A549 (cell line): ENCODE measurements around the gene FAM163B. TPM values are rescaled to one million over a fixed set of nuclear protein-coding genes. Genes with fewer than 3 reads are reported as not detected.

Experiments
- ATAC-seq, 2 experiments: fragments of 200-7000 bp in 1 of 2; fragments of >200 bp in 1 of 2; cut with Nextera tagmentation in 1 of 2; cut with Tn5 transposase in 1 of 2; 3 replicates each; pipeline versions ENCODE4 v1.8.0 to v1.9.1; 2018 to 2020; ENCODE audit warnings: mild to moderate bottlenecking in 1 of 2, moderate library complexity in 1 of 2
- CTCF ChIA-PET: fragments of 300-600 bp; sonication (Branson Sonifier 250); formaldehyde crosslinking; extraction: SDS; loops from one replicate; lab custom pipeline; 2021; ENCODE audit warnings: antibody characterized with exemption, inconsistent platforms; lab: Yijun Ruan, JAX
- POLR2A ChIA-PET: fragments of 350-600 bp; formaldehyde crosslinking; extraction: SDS; loops from one replicate; lab custom pipeline; 2021; ENCODE audit warnings: antibody characterized with exemption, inconsistent platforms; lab: Yijun Ruan, JAX
- DNase-seq, 2 experiments: peaks; one replicate each; pipeline versions ENCODE4 v3.0.0 to v3.0.0-alpha.2; 2011 to 2016; ENCODE audit warnings: low read depth in 1 of 2, low spot score in 1 of 2
- FAIRE-seq: peaks from 2 replicates; lab custom pipeline; 2011; peaks lifted over from hg19 to GRCh38; lab: Jason Lieb, UNC
- H3K27ac ChIP-seq, 2 experiments: fragments of >200 bp; sonication (Bioruptor Twin); formaldehyde crosslinking; 3 replicates each; pipeline ENCODE4 v1.5.1; 2016 to 2017
- H3K4me1 ChIP-seq: fragments of >200 bp; sonication (Bioruptor Twin); formaldehyde crosslinking; 3 replicates; pipeline ENCODE4 v1.6.1; 2016
- H3K4me2 ChIP-seq: fragments of >200 bp; sonication (Bioruptor Twin); formaldehyde crosslinking; 3 replicates; pipeline ENCODE4 v1.6.1; 2016
- H3K4me3 ChIP-seq: fragments of >200 bp; sonication (Bioruptor Twin); formaldehyde crosslinking; 3 replicates; pipeline ENCODE4 v1.5.1; 2016
- H3K9me3 ChIP-seq: fragments of >200 bp; sonication (Bioruptor Twin); formaldehyde crosslinking; 3 replicates; pipeline ENCODE4 v1.6.1; 2016
- BHLHE40 ChIP-seq: IDR thresholded peaks from 2 replicates; pipeline ENCODE4 v1.6.1; 2012; ENCODE audit warnings: low read depth, low read length, inconsistent platforms
- EHMT2 ChIP-seq: fragments of 200-600 bp; sonication (generic); IDR thresholded peaks from 2 replicates; pipeline ENCODE4 v1.6.1; 2016; ENCODE audit warnings: antibody characterized with exemption, low read depth, mild to moderate bottlenecking, moderate library complexity
- ESRRA ChIP-seq: fragments of 150-350 bp; IDR thresholded peaks from 2 replicates; pipeline ENCODE4 v1.6.1; 2014; ENCODE audit warnings: mild to moderate bottlenecking, low read length, borderline replicate concordance
- FOSB ChIP-seq: fragments of 250-450 bp; sonication (Bioruptor Pico); IDR thresholded peaks from 2 replicates; pipeline ENCODE4 v1.5.0; 2020; ENCODE audit warnings: mild to moderate bottlenecking, moderate library complexity
- FOSL2 ChIP-seq, 2 experiments: fragments of 450-650 bp in 1 of 2; fragments of >200 bp in 1 of 2; sonication (Bioruptor Twin) in 1 of 2; formaldehyde crosslinking; IDR thresholded peaks; 2 replicates each; pipeline versions ENCODE4 v1.5.0 to v1.6.1; 2016 to 2020; ENCODE audit warnings: mild to moderate bottlenecking in 1 of 2, moderate library complexity in 1 of 2
- GATA3 ChIP-seq: IDR thresholded peaks from 2 replicates; pipeline ENCODE4 v1.6.1; 2012; ENCODE audit warnings: borderline replicate concordance
- HEYL ChIP-seq: fragments of 250-450 bp; sonication (Bioruptor Pico); IDR thresholded peaks from 2 replicates; pipeline ENCODE4 v1.8.0; 2021; ENCODE audit warnings: mild to moderate bottlenecking, moderate library complexity
- HOXB13 ChIP-seq: fragments of 250-450 bp; sonication (Bioruptor Pico); IDR thresholded peaks from 2 replicates; pipeline ENCODE4 v1.5.0; 2020; ENCODE audit warnings: low read depth, mild to moderate bottlenecking, moderate library complexity
- HOXB5 ChIP-seq: fragments of 250-450 bp; sonication (Bioruptor Pico); IDR thresholded peaks from 2 replicates; pipeline ENCODE4 v1.5.0; 2020; ENCODE audit warnings: mild to moderate bottlenecking, moderate library complexity
- KDM5A ChIP-seq: fragments of 200-600 bp; sonication (generic); IDR thresholded peaks from 2 replicates; pipeline ENCODE4 v1.6.1; 2016; ENCODE audit warnings: antibody characterized with exemption, mild to moderate bottlenecking
- NFE2L2 ChIP-seq: fragments of 150-350 bp; conservative IDR thresholded peaks from 2 replicates; pipeline ENCODE4 v1.6.1; 2014; ENCODE audit warnings: low read length
- NPAS2 ChIP-seq: fragments of 250-450 bp; sonication (Bioruptor Pico); IDR thresholded peaks from 2 replicates; pipeline ENCODE4 v1.8.0; 2022; ENCODE audit warnings: mild to moderate bottlenecking, moderate library complexity, borderline replicate concordance
- NR3C1 ChIP-seq: fragments of >200 bp; sonication (Bioruptor Twin); formaldehyde crosslinking; IDR thresholded peaks from 3 replicates; pipeline ENCODE4 v1.6.1; 2017
- PHF8 ChIP-seq: fragments of 200-600 bp; sonication (generic); IDR thresholded peaks from 2 replicates; pipeline ENCODE4 v1.6.1; 2016; ENCODE audit warnings: low read depth, mild to moderate bottlenecking, antibody characterized with exemption, moderate library complexity, borderline replicate concordance
- POLR2A ChIP-seq: IDR thresholded peaks from 2 replicates; pipeline ENCODE4 v1.6.1; 2012; ENCODE audit warnings: mild to moderate bottlenecking, low read length
- RCOR1 ChIP-seq: fragments of 150-350 bp; IDR thresholded peaks from 2 replicates; pipeline ENCODE4 v1.6.1; 2014; ENCODE audit warnings: antibody characterized with exemption, low read length, low read depth
- RFX5 ChIP-seq: fragments of 450-650 bp; IDR thresholded peaks from 2 replicates; pipeline ENCODE4 v1.7.1; 2014; ENCODE audit warnings: antibody characterized with exemption, mild to moderate bottlenecking, moderate library complexity
- RNF2 ChIP-seq: fragments of 200-600 bp; sonication (generic); IDR thresholded peaks from 2 replicates; pipeline ENCODE4 v1.6.1; 2016; ENCODE audit warnings: low read depth, mild to moderate bottlenecking, antibody characterized with exemption, moderate library complexity, borderline replicate concordance
- SMC3 ChIP-seq: fragments of >200 bp; sonication (Bioruptor Twin); formaldehyde crosslinking; IDR thresholded peaks from 3 replicates; pipeline ENCODE4 v1.6.1; 2018; ENCODE audit warnings: inconsistent platforms
- SREBF2 ChIP-seq: fragments of 450-650 bp; IDR thresholded peaks from 2 replicates; pipeline ENCODE4 v1.6.1; 2014; ENCODE audit warnings: mild to moderate bottlenecking, moderate library complexity
- TP53 ChIP-seq: fragments of 250-450 bp; sonication (Bioruptor Pico); IDR thresholded peaks from 2 replicates; pipeline ENCODE4 v1.5.0; 2021; ENCODE audit warnings: mild to moderate bottlenecking, moderate library complexity
- ZFP36 ChIP-seq: fragments of 450-650 bp; IDR thresholded peaks from 2 replicates; pipeline ENCODE4 v1.6.1; 2014; ENCODE audit warnings: borderline replicate concordance; ENCODE audit not compliant: partially characterized antibody
- ZSCAN20 ChIP-seq: fragments of 250-450 bp; sonication (Bioruptor Pico); IDR thresholded peaks from 2 replicates; pipeline ENCODE4 v1.8.0; 2022; ENCODE audit warnings: mild to moderate bottlenecking, moderate library complexity
- WGBS: methylation state at CpG from one replicate; pipeline ENCODE4 v1.1.6; 2017; ENCODE audit errors: missing lambda C conversion rate; 5-methylcytosine and 5-hydroxymethylcytosine counted together
- polyA plus RNA-seq, 4 experiments: library from polyadenylated mRNA; depleted of rRNA in 3 of 4; stranded (reverse); fragments of >200 nt; fragmentation: RNase III in 1 of 4; extraction: RNeasy Plus Mini Kit Qiagen cat#74134 plus additional on column Dnase treatment in 1 of 4; gene quantifications; 2 replicates in 3 of 4; 3 replicates in 1 of 4; pipeline ENCODE4 v1.2.3, GENCODE V29; 2011 to 2017
- TF ChIP-seq, protein P1 (sequence below): fragments of 150-350 bp; IDR thresholded peaks from 2 replicates; pipeline ENCODE4 v1.6.1; 2014; ENCODE audit warnings: low read depth, mild to moderate bottlenecking, low read length
- TF ChIP-seq, protein P2 (sequence below): IDR thresholded peaks from 2 replicates; pipeline ENCODE4 v1.6.1; 2012; ENCODE audit warnings: low read depth, borderline replicate concordance

The FAM163B gene
- polyA plus RNA-seq, 2 of the 4 experiments (the other 2 are of a cell fraction) = not detected

DNA sequence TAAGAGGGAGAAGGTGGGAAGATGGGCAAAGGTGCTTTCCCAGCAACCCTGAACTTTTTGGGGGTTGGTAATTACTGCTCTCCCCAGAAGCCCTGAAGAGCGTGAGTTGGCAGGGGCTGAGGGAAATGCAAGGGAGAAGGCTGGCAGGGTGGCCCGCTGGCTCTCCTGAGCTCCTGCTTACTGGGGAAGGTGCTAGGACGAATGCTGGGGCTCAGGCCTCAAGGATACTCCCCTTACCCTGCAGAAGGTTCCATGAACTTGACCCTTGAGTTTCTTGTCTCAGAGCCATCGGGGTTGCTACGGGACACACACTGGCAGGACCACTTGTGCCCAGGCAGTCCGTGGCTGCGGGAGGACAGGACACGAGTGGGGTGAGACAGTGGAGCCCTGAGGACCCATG, 1.2 kb downstream of the FAM163B start:
- Histone ChIP-seq H3K4me2 (no peak overlapping the region), H3K27ac (no peak overlapping the region), H3K4me1 (no peaks in the 10 kb centered on the region), H3K9me3 (no peaks in the 10 kb centered on the region), H3K4me3 (no peak overlapping the region)
- TF ChIP-seq NR3C1 = no peak
- no peak for TF ChIP-seq HOXB5
- FAIRE-seq = no peak
- POLR2A ChIA-PET = no interaction called here
- CTCF ChIA-PET = interaction anchor here (1.0 to 1.2 kb wide), 2 partner anchors 11 to 278 kb away, joined by 3 read pairs; no protein-coding TSS in a partner anchor
- 14% methylated on average over 4 of the region's 8 CpGs for WGBS
- DNase-seq = no peak
- ATAC-seq = no peak

DNA sequence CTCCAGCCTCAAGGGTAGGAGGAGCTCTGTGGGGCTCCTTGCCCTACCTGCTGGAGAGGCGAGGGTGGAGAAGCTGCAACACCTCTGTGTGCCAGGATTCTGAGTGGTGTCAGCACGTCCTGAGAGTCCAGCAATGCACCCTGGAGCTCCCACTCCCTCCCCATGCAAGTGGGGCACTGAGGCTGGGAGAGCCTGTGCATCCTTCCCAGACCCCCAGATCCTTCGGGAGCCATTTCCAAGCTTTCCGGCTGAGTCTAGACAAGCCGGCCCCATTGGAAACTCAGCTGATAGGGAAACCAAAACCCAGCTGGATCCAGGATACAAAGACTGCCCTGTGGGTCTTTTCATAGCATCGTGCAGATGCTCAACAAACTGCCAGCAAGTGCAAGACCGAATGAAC, 1.8 kb downstream of the FAM163B start:
- DNase-seq = no peak
- ChIA-PET POLR2A (no interaction called here), CTCF (interaction anchor here (1.0 to 1.3 kb wide), 2 partner anchors 11 to 25 kb away, joined by 3 read pairs; no protein-coding TSS in a partner anchor)
- H3K27ac ChIP-seq = no peak overlapping the region
- no peak for FAIRE-seq
- TF ChIP-seq FOSL2 (IDR thresholded peaks at IDR 0.05) (no peak), FOSL2 (CRISPR knock-in tag; IDR thresholded peaks at IDR 0.05) (no peak), SMC3 (no peak), TP53 (CRISPR knock-in tag) (no peak), ZSCAN20 (CRISPR knock-in tag) (no peak), NFE2L2 (no peak), ESRRA (no peak), KDM5A (no peak), NPAS2 (CRISPR knock-in tag) (no peak), POLR2A (no peak), GATA3 (no peak), RNF2 (no peak), EHMT2 (no peak), PHF8 (no peak), SREBF2 (no peak), ZFP36 (no peak)
- TF ChIP-seq, protein P1, sequence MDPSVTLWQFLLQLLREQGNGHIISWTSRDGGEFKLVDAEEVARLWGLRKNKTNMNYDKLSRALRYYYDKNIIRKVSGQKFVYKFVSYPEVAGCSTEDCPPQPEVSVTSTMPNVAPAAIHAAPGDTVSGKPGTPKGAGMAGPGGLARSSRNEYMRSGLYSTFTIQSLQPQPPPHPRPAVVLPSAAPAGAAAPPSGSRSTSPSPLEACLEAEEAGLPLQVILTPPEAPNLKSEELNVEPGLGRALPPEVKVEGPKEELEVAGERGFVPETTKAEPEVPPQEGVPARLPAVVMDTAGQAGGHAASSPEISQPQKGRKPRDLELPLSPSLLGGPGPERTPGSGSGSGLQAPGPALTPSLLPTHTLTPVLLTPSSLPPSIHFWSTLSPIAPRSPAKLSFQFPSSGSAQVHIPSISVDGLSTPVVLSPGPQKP = no peak
- TF ChIP-seq, protein P2, sequence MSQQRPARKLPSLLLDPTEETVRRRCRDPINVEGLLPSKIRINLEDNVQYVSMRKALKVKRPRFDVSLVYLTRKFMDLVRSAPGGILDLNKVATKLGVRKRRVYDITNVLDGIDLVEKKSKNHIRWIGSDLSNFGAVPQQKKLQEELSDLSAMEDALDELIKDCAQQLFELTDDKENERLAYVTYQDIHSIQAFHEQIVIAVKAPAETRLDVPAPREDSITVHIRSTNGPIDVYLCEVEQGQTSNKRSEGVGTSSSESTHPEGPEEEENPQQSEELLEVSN = no peak
- 0% methylated on average over 6 of the region's 7 CpGs for WGBS
- no peak overlapping the region for H3K4me3 ChIP-seq
- H3K9me3 ChIP-seq = no peaks in the 10 kb centered on the region
- H3K4me1 ChIP-seq = no peaks in the 10 kb centered on the region
- no peak overlapping the region for H3K4me2 ChIP-seq
- no peak for ATAC-seq

DNA sequence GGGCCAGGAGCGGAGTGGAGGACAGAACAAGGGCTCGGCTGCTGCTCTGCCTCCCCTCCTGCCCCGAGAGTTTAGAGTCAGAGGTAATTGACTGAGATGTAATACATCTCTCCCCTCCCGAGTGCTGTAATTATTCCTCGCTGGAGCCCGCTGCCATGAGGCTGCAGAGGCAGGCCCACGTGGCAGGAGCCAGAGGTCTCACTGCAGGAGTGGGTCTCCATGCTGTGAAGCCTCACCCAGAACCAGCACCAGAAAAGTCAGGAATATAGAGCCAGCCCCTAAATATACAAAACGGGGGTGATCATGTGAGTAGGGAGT, 2.5 kb downstream of the FAM163B start:
- no peak for DNase-seq
- Histone ChIP-seq H3K27ac (no peak overlapping the region), H3K4me1 (no peaks in the 10 kb centered on the region), H3K9me3 (no peaks in the 10 kb centered on the region), H3K4me2 (no peak overlapping the region), H3K4me3 (no peak overlapping the region)
- ChIA-PET CTCF (interaction anchor here (1.3 kb wide), 1 partner anchor 26 kb away, joined by 3 read pairs; no protein-coding TSS in a partner anchor), POLR2A (no interaction called here)
- WGBS = 19% methylated on average over 8 of the region's 8 CpGs
- FAIRE-seq = no peak
- no peak for TF ChIP-seq HEYL (CRISPR knock-in tag)
- no peak for TF ChIP-seq POLR2A
- no peak for TF ChIP-seq RCOR1
- no peak for TF ChIP-seq FOSB (CRISPR knock-in tag)
- no peak for TF ChIP-seq RFX5
- no peak for TF ChIP-seq BHLHE40
- TF ChIP-seq HOXB13 (CRISPR knock-in tag) = no peak
- TF ChIP-seq PHF8 = no peak
- no peak for ATAC-seq
